Right lung (tissue), 5 donors: ENCODE data around the gene LRMDA. TPM values are rescaled to one million over a fixed set of nuclear protein-coding genes. Genes with fewer than 3 reads are reported as not detected.

Source experiments
- DNase-seq, 2 donors: peaks; one replicate each; pipeline ENCODE4 v3.0.0-alpha.2; 2013
- polyA plus RNA-seq, 5 donors: library from polyadenylated mRNA; unstranded; fragments of 120-200 nt; gene quantifications; one replicate each; pipeline versions ENCODE4 v1.2.1 to v1.2.3, GENCODE V29; 2013; ENCODE audit warnings: inconsistent platforms in 1 of 5, low replicate concordance in 1 of 5; ENCODE audit not compliant: insufficient read length in 5 of 5, insufficient read depth in 1 of 5

The LRMDA gene
- polyA plus RNA-seq, 5 donors, result 13.4 to 23.1 (median 19.1) TPM

- no peak for DNase-seq
Observed at GRCh38 chr10:75825235-75825634, 393.8 kb downstream of the LRMDA start.

- DNase-seq, result no peak
Observed at GRCh38 chr10:75825661-75826060, 394.2 kb downstream of the LRMDA start.

GRCh38 chr10:75826846-75827245, 395.4 kb downstream of the LRMDA start:
- no peak for DNase-seq

- peak; percentile 36 to 43 for DNase-seq
Observed at GRCh38 chr10:75827587-75828021, 396.2 kb downstream of the LRMDA start.

GRCh38 chr10:75828413-75828812, 397.0 kb downstream of the LRMDA start:
- no peak for DNase-seq

- DNase-seq, result no peak
Observed at GRCh38 chr10:75836064-75836463, 404.6 kb downstream of the LRMDA start.

- DNase-seq, result peak in 1 of 2 donors; percentile 18
Observed at GRCh38 chr10:75838486-75838885, 407.1 kb downstream of the LRMDA start.

GRCh38 chr10:75839020-75839419, 407.6 kb downstream of the LRMDA start:
- DNase-seq, result no peak

- DNase-seq, result no peak
Observed at GRCh38 chr10:75841266-75841665, 409.8 kb downstream of the LRMDA start.

GRCh38 chr10:75845176-75845947, 413.9 kb downstream of the LRMDA start:
- peak; percentile 62 to 63 for DNase-seq

GRCh38 chr10:75847477-75847876, 416.1 kb downstream of the LRMDA start:
- DNase-seq, result no peak

GRCh38 chr10:75851580-75852345, 420.3 kb downstream of the LRMDA start:
- DNase-seq, result no peak

- DNase-seq, result no peak
Observed at GRCh38 chr10:75852851-75853484, 421.5 kb downstream of the LRMDA start.

GRCh38 chr10:75857269-75857846, 425.9 kb downstream of the LRMDA start:
- no peak for DNase-seq

GRCh38 chr10:75857896-75858295, 426.5 kb downstream of the LRMDA start:
- no peak for DNase-seq

- DNase-seq, result no peak
Observed at GRCh38 chr10:75858339-75858738, 426.9 kb downstream of the LRMDA start.

GRCh38 chr10:75859141-75859540, 427.7 kb downstream of the LRMDA start:
- no peak for DNase-seq

GRCh38 chr10:75860009-75860408, 428.6 kb downstream of the LRMDA start:
- no peak for DNase-seq

GRCh38 chr10:75861582-75861981, 430.2 kb downstream of the LRMDA start:
- no peak for DNase-seq

GRCh38 chr10:75862935-75863334, 431.5 kb downstream of the LRMDA start:
- no peak for DNase-seq

- DNase-seq, result no peak
Observed at GRCh38 chr10:75864717-75865116, 433.3 kb downstream of the LRMDA start.
